ENCODE data around the gene PDE4D.

PDE4D gene

GRCh38 chr5:59648949-59649921 lies 244.3 kb downstream of the PDE4D start:
- DNase-seq: peak; percentile 84

DNA sequence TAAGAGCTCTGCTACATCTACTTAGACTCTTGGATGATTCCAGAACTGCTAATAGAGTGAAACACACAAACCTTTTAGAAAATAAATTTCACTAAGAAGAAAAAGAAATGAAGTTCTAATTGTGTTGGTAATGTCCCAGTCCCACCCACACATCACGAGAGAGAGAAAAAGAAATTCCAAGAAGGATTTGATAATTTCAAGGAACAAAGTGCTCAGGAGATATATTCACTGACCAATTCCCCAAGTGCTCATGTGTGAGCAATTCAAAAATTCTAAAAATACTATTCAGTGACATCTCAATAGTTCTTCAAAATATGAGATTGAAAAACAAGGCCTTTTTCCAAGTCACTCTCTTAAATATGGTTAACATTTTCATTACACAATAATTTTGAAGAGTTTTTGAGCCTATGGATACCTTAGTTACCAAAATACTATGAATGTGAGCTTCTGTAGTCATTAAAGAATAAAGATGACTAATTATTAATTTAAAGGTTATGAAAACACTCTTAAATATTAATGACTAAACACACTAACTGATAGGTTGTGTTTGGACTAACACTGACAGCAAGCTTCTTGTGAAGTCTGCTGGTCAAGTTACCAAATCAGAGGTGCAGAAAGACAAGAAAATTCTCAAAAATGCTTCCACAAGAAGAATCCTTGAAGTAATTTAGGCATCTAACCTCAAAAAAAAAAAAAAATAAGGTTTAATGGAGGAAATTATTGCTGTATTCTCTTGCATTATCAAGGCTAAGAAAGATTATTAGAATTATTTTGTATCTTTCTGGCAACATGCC lies 245.3 kb downstream of the PDE4D start:
- DNase-seq: no peak

DNA sequence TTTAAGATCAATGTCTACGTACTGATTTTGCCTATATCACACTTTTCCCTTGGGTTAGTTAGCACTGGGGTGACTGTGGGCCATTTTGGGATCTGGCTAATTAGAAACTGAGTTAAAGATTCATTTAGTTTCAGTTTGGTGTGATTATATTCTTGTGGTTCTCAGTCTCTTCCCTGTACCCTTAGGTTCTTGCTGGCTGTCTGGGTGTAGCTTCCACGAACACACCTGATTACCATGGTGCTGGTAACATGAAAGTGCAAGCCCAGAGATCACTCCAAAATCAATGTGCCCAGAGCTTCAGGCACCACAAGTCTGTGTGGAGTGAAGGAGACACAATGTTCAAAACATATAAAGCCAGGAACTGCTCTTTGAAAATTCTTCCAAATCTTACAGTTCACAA lies 248.1 kb downstream of the PDE4D start:
- no peak for DNase-seq

DNA sequence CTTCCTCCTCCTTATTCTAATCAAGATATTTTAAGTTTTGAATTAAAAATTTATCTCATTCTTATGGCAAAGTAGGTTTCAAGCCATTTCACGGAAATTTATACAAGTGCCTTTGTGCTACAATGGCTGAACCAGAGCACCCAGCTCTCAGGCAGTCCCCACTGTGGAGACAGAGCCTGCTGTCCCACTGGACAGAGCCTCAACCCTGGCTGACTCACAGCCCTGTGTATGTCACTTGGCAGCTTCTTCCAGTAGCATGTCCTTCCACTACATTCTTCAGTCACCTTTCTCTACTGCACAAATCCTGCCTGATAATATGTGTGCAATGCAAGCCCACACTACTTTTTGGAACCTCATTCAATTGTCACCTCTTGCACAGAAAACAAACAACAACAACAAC lies 253.1 kb downstream of the PDE4D start:
- DNase-seq: no peak

DNA sequence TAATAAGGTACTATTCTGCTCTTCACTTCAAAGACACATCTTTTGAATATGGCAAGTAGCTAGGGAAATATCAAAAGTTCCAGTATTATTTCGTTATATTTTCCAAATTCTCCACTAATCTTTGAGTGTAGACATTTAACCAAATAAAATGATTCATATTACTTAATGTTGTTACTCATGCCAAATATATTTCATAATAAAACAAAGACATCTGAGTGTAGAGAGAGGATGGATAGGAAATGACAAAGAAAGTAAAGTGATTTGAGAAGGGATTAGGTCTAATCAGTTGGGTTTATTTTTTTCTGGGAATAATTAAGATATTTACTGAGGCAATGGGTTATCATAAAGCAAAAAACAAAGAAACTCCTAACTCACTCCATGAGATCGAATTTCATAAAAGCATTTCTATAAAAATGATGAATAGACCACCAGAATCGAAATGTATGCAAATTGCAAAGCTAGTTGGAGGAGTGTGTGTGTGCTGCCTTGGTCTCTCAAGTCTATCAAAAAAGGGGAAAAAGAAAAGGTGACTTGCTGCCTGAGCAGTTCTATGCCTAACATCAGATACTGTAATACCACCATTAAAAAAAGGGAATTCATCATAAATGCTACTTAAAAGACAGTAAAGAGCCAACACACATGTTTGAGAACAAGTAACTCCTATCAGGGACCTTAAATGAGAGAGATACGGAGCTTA lies 255.5 kb downstream of the PDE4D start:
- no peak for DNase-seq

DNA sequence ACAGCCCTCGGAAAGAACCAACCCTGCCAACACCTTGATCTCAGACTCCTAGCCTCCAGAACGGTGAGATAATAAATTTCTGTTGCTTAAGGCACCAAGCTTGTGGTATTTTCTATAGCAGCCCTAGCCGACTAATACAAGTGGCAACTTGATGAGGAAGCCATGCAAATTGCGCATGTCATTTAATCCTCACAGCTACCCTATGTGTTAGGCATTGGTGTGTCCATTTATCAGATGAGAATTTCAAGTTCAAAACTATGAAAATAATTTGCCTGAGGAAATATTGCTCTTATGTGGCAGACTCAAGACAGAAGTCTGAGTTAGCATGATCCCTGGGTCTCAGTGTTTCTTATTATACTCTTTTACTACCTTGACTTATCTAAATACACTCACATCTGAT lies 264.0 kb downstream of the PDE4D start:
- DNase-seq: no peak

- no peak for DNase-seq
Measured at GRCh38 chr5:59628062-59628828, 265.3 kb downstream of the PDE4D start.

- DNase-seq: no peak
Measured at GRCh38 chr5:59624898-59625297, 268.6 kb downstream of the PDE4D start.

DNA sequence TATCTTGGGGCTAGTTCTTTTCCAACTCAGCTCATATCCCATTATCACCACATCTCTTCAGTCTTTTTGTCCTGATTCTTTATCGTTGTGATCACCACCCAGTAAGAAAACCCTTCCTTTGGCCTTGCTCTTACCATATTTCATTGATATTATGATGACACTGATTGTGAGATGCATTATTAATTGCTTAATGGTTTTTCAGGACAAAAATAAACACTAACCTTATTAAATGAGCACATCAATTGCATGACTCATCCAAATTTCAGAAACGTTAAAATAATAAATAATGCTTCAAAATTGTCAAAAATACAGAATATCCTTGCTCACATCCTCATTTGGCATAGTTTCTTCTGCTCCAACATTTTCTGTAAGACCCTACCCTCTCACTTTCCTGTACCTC lies 270.7 kb downstream of the PDE4D start:
- no peak for DNase-seq

GRCh38 chr5:59621477-59621876 lies 272.0 kb downstream of the PDE4D start:
- no peak for DNase-seq

DNA sequence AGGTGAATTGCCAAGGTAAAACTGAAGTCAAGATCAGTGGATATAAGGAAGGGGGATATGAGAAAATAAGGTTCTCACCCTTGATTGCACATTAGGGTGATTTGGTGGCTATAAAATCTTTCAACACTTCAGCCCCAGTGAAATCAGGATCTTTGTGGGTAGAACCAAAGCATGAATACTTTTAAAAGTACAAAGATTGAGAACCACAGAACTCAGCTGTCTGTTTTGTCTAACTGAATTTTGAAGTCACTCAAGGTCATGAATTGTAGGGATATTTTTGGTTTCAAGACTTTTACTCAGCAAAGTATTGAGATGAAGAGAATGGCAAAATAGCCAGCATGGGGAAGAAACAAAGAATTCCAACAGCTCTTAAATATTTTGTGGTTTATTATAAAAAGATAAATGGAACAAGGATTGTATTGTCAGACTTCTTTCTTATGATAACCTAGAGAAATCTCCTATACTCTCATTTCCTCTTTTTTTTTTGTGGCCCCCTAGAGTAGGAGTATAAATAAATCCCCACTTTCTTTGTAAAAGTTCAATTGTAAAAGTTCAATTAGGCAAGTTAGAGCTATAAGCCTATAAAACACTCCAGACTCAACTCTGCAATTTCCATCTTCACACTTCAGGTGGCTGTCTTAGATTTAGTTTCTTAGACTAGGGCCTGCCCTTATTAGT lies 272.9 kb downstream of the PDE4D start:
- no peak for DNase-seq

- DNase-seq: no peak
Measured at GRCh38 chr5:59618644-59619043, 274.9 kb downstream of the PDE4D start.

GRCh38 chr5:59617186-59617771 lies 276.2 kb downstream of the PDE4D start:
- no peak for DNase-seq

- no peak for DNase-seq
Measured at GRCh38 chr5:59616413-59616812, 277.1 kb downstream of the PDE4D start.

GRCh38 chr5:59615272-59615671 lies 278.3 kb downstream of the PDE4D start:
- DNase-seq: no peak

DNA sequence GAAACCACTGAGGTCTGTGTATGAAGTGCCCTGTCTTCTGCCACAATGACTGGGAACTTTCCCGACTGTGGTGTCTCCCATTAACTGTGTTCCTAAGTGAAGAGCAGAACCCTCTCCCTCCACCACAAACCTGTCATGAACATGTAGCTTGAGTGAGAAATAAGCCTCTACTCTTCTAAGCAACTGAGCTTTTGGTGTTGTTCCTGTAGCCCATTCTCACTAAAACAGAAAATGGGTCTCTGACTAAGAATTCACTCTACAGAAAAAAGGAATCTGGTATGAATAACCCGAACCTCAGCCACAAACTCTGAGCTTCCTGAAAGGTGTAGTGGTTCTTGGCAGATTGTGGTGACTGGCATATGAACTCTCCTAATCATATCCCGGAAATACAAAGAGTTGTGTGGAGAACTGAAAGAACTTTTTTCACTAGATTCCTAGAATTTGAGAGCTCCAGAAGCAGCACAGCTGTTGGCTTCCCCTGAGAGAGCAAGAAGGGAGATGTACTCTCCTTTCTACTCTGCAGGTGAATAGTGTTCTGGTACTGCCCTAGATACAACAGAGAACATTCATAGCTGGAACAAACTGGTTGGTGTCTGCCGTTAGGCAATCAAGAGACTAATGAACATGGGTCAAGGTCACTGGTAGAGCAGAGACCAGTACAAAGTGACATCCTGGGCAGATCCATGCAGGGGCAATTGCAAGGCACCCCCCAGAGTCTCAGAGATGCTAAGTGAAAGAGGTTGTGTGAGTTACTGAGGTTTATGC lies 283.8 kb downstream of the PDE4D start:
- DNase-seq: no peak

- DNase-seq: no peak
Measured at GRCh38 chr5:59608745-59609144, 284.8 kb downstream of the PDE4D start.

- DNase-seq: no peak
Measured at GRCh38 chr5:59607138-59607765, 286.3 kb downstream of the PDE4D start.

DNA sequence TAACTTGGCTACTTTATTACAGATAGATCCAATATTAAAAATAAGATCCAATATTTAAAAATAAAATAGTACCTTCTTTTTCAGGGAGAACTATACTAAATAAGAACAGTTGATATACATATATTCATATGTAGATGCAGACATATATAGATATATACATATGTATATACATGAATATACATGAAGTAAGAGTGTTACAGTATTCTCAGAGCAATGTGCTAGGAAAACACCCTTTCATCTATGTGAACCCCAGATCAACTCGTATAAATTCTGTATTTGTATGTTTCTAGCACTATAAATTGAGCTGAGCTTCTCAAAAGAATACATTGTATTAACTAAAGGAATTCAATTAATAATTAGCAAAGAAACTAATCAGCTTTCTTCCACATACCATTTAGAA lies 287.6 kb downstream of the PDE4D start:
- no peak for DNase-seq

DNA sequence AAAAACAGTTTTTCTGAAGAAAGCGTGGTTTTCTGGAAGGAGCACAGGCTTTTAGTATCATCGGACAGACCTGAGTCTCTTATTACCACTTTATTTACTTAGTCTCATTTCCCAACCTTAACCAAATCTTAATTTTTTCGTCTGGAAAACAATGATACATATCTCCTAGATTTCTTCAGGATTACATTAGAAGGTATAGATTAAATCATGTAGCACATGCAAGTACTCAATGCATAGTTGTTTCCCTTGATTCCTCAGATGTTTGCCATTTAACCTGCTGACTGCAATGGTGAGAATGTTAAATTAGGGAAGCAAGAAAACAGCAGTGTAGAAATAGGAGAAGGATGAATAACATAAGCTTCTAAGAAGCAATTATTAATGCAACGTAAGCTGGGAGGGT lies 289.4 kb downstream of the PDE4D start:
- DNase-seq: no peak
